Gastrocnemius medialis (tissue), 4 donors: ENCODE data around the gene TEX30. TPM values are rescaled to one million over a fixed set of nuclear protein-coding genes. Genes with fewer than 3 reads are reported as not detected.

Experiments
- ATAC-seq, 2 donors: fragments of 150-250 bp; one replicate each; pipeline ENCODE4 v1.9.1; 2016
- DNase-seq, 2 donors: peaks; one replicate each; pipeline ENCODE4 v3.0.0-alpha.2; 2019
- H3K27ac ChIP-seq, 4 donors: fragments of 200-600 bp; sonication (generic); 1 replicate in 1 of 4; 2 replicates in 3 of 4; pipeline ENCODE4 v1.5.1; 2016 to 2018; ENCODE audit warnings: mild to moderate bottlenecking in 2 of 4, moderate library complexity in 1 of 4
- H3K27me3 ChIP-seq, 3 donors: fragments of 200-600 bp; sonication (generic) in 2 of 3; 1 replicate in 1 of 3; 2 replicates in 2 of 3; pipeline versions ENCODE4 v1.5.1 to v1.6.0; 2016 to 2019; ENCODE audit warnings: mild to moderate bottlenecking in 1 of 3, moderate library complexity in 1 of 3
- H3K36me3 ChIP-seq, 2 donors: fragments of 200-600 bp; sonication (generic) in 1 of 2; one replicate each; pipeline ENCODE4 v1.5.1; 2017 to 2018
- H3K4me1 ChIP-seq, 2 donors: fragments of 200-600 bp; sonication (generic) in 1 of 2; one replicate each; pipeline ENCODE4 v1.5.1; 2016 to 2017; ENCODE audit warnings: mild to moderate bottlenecking in 2 of 2
- H3K4me3 ChIP-seq, 4 donors: fragments of 200-600 bp; sonication (generic) in 3 of 4; 1 replicate in 1 of 4; 2 replicates in 3 of 4; pipeline ENCODE4 v1.5.1; 2016 to 2019; ENCODE audit warnings: mild to moderate bottlenecking in 2 of 4
- H3K9me3 ChIP-seq, 3 donors: fragments of 200-600 bp; sonication (generic) in 2 of 3; 1 replicate in 1 of 3; 2 replicates in 2 of 3; pipeline ENCODE4 v1.5.1; 2016 to 2019
- CTCF ChIP-seq, 5 experiments: fragments of 450-650 bp in 3 of 5; fragments of 200-600 bp in 2 of 5; sonication (generic) in 2 of 5; IDR thresholded peaks in 4 of 5; conservative IDR thresholded peaks in 1 of 5; 1 replicate in 4 of 5; 2 replicates in 1 of 5; pipeline ENCODE4 v1.5.1; 2016 to 2019; ENCODE audit warnings: antibody characterized with exemption in 5 of 5, mild to moderate bottlenecking in 3 of 5, moderate library complexity in 3 of 5
- POLR2A ChIP-seq, 2 donors: fragments of 450-650 bp; IDR thresholded peaks; one replicate each; pipeline ENCODE4 v1.6.1; 2017; ENCODE audit warnings: antibody characterized with exemption in 2 of 2, mild to moderate bottlenecking in 2 of 2, moderate library complexity in 2 of 2
- in situ Hi-C, 4 donors: fragments of 200-750 bp; cut with MboI; loops; one replicate each; pipeline versions ENCODE4 v1.15.0 to v1.8.0; 2017; ENCODE audit warnings: low sequenced_read_pairs in 4 of 4
- intact Hi-C: fragments of 100-400 bp; cut with DNase I; formaldehyde crosslinking; loops from one replicate; pipeline ENCODE4 v1.15.1; 2023; ENCODE audit warnings: low total_unique reads
- total RNA-seq, 4 donors: library from RNA; depleted of rRNA; stranded (reverse); fragments of >200 nt; gene quantifications; one replicate each; pipeline versions ENCODE4 v1.1.0 to v1.2.3, GENCODE V29; 2016

The TEX30 gene
- total RNA-seq, 4 donors from 2014 or later = 3.5 to 11.6 (median 10.2) TPM

GRCh38 chr13:102757006-102757405 is 16.6 kb downstream of the TEX30 start:
- H3K4me1 ChIP-seq = peaks cover 0 to 6% of the 10 kb centered on the region in 2 donors
- no peak for TF ChIP-seq CTCF (IDR thresholded peaks at IDR 0.05 in 4 of 5, conservative IDR thresholded peaks at IDR 0.05 in 1 of 5)
- no peak for TF ChIP-seq POLR2A (IDR thresholded peaks at IDR 0.05)
- H3K4me3 ChIP-seq = no peak overlapping the region
- no peak for DNase-seq
- no peak overlapping the region for H3K27ac ChIP-seq
- no peak for ATAC-seq
- in situ Hi-C loops (no loop called here), intact Hi-C loops (no loop called here)
- no peaks in the 10 kb centered on the region for H3K27me3 ChIP-seq
- H3K9me3 ChIP-seq = no peaks in the 10 kb centered on the region
- no peaks in the 10 kb centered on the region for H3K36me3 ChIP-seq

GRCh38 chr13:102751886-102752285 is 21.7 kb downstream of the TEX30 start:
- no peak overlapping the region for H3K27ac ChIP-seq
- H3K36me3 ChIP-seq = no peaks in the 10 kb centered on the region
- DNase-seq (no peak), ATAC-seq (no peak)
- no peak overlapping the region for H3K4me3 ChIP-seq
- H3K4me1 ChIP-seq = no peaks in the 10 kb centered on the region
- TF ChIP-seq CTCF (IDR thresholded peaks at IDR 0.05 in 4 of 5, conservative IDR thresholded peaks at IDR 0.05 in 1 of 5) (no peak), POLR2A (IDR thresholded peaks at IDR 0.05) (no peak)
- in situ Hi-C loops = no loop called here
- H3K9me3 ChIP-seq = no peaks in the 10 kb centered on the region
- H3K27me3 ChIP-seq = no peaks in the 10 kb centered on the region
- intact Hi-C loops = no loop called here

- Histone ChIP-seq H3K27ac (no peak overlapping the region), H3K4me3 (no peak overlapping the region), H3K36me3 (no peaks in the 10 kb centered on the region), H3K9me3 (no peaks in the 10 kb centered on the region), H3K4me1 (no peaks in the 10 kb centered on the region), H3K27me3 (peaks cover 0 to 9% (median 4%) of the 10 kb centered on the region in 3 donors)
- ATAC-seq (no peak), DNase-seq (no peak)
- intact Hi-C loops (no loop called here), in situ Hi-C loops (no loop called here)
- TF ChIP-seq POLR2A (IDR thresholded peaks at IDR 0.05) = no peak
- TF ChIP-seq CTCF (IDR thresholded peaks at IDR 0.05 in 4 of 5, conservative IDR thresholded peaks at IDR 0.05 in 1 of 5) = no peak
These were observed 31.1 kb downstream of the TEX30 start for GRCh38 chr13:102742506-102742905.

- in situ Hi-C loops = no loop called here
- Histone ChIP-seq H3K27me3 (peaks cover 0 to 9% (median 4%) of the 10 kb centered on the region in 3 donors), H3K27ac (no peak overlapping the region), H3K4me1 (no peaks in the 10 kb centered on the region), H3K9me3 (no peaks in the 10 kb centered on the region), H3K36me3 (no peaks in the 10 kb centered on the region), H3K4me3 (no peak overlapping the region)
- no peak for ATAC-seq
- DNase-seq = no peak
- TF ChIP-seq CTCF (IDR thresholded peaks at IDR 0.05 in 4 of 5, conservative IDR thresholded peaks at IDR 0.05 in 1 of 5) (no peak), POLR2A (IDR thresholded peaks at IDR 0.05) (no peak)
- intact Hi-C loops = no loop called here
These were observed 31.5 kb downstream of the TEX30 start for GRCh38 chr13:102742101-102742500.
